DND-41 (cell line): ENCODE data around the gene GANAB.

ENCODE experiments used
- EZH2 ChIP-seq: IDR thresholded peaks from 3 replicates; pipeline ENCODE4 v1.6.1; 2012; ENCODE audit warnings: borderline replicate concordance, low read depth, mild to moderate bottlenecking, moderate library complexity, low read length, inconsistent platforms; ENCODE audit not compliant: severe bottlenecking
- TF ChIP-seq, protein P1 (sequence below): IDR thresholded peaks from 2 replicates; pipeline ENCODE4 v1.5.1; 2012; ENCODE audit warnings: borderline replicate concordance, low read length, moderate library complexity, mild to moderate bottlenecking; ENCODE audit not compliant: poor library complexity, severe bottlenecking; ENCODE audit errors: extremely low read depth

DNA sequence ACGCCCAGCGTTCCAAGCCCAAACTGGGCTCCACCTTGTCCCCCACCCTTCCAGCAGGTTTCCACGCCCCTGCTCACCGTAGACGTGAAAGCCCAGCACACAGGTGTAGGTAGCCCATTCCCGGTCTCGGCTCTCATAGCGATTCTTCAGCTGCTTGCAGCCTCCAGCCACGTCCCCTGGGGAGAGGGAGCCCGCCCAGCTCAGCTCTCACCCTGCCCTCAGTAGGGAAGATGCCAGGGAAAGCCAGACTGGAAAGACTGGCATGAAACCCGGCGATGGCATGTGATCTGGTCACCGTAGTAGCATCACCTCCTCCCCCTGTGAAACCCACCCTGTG is 43.4 kb downstream of the GANAB start:
- no peak for TF ChIP-seq EZH2
- TF ChIP-seq, protein P1, sequence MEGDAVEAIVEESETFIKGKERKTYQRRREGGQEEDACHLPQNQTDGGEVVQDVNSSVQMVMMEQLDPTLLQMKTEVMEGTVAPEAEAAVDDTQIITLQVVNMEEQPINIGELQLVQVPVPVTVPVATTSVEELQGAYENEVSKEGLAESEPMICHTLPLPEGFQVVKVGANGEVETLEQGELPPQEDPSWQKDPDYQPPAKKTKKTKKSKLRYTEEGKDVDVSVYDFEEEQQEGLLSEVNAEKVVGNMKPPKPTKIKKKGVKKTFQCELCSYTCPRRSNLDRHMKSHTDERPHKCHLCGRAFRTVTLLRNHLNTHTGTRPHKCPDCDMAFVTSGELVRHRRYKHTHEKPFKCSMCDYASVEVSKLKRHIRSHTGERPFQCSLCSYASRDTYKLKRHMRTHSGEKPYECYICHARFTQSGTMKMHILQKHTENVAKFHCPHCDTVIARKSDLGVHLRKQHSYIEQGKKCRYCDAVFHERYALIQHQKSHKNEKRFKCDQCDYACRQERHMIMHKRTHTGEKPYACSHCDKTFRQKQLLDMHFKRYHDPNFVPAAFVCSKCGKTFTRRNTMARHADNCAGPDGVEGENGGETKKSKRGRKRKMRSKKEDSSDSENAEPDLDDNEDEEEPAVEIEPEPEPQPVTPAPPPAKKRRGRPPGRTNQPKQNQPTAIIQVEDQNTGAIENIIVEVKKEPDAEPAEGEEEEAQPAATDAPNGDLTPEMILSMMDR = no peak
